Rectal smooth muscle tissue (tissue), 1 donor: Measurements from ENCODE around the gene RPS28.
"Not testable (repeated sequence)": the region's sequence is repeated elsewhere in the genome, so short reads cannot be mapped to it uniquely, and the experiment has no call there.

Source experiments
- H3K27ac ChIP-seq: one replicate; pipeline ENCODE4 v1.7.0; 2013; ENCODE audit warnings: low read depth, low read length, inconsistent platforms
- H3K27me3 ChIP-seq: one replicate; pipeline ENCODE4 v1.7.0; 2013; ENCODE audit warnings: low read length; ENCODE audit not compliant: control insufficient read depth, insufficient read depth
- H3K36me3 ChIP-seq: one replicate; pipeline ENCODE4 v1.7.0; 2013; ENCODE audit warnings: low read length; ENCODE audit not compliant: control insufficient read depth, insufficient read depth
- H3K4me1 ChIP-seq: one replicate; pipeline ENCODE4 v1.7.0; 2013; ENCODE audit warnings: low read length; ENCODE audit not compliant: control insufficient read depth, insufficient read depth
- H3K4me3 ChIP-seq: one replicate; pipeline ENCODE4 v1.7.0; 2013; ENCODE audit warnings: low read length
- H3K9ac ChIP-seq: one replicate; pipeline ENCODE4 v1.7.0; 2013; ENCODE audit warnings: low read length

Gene RPS28

DNA sequence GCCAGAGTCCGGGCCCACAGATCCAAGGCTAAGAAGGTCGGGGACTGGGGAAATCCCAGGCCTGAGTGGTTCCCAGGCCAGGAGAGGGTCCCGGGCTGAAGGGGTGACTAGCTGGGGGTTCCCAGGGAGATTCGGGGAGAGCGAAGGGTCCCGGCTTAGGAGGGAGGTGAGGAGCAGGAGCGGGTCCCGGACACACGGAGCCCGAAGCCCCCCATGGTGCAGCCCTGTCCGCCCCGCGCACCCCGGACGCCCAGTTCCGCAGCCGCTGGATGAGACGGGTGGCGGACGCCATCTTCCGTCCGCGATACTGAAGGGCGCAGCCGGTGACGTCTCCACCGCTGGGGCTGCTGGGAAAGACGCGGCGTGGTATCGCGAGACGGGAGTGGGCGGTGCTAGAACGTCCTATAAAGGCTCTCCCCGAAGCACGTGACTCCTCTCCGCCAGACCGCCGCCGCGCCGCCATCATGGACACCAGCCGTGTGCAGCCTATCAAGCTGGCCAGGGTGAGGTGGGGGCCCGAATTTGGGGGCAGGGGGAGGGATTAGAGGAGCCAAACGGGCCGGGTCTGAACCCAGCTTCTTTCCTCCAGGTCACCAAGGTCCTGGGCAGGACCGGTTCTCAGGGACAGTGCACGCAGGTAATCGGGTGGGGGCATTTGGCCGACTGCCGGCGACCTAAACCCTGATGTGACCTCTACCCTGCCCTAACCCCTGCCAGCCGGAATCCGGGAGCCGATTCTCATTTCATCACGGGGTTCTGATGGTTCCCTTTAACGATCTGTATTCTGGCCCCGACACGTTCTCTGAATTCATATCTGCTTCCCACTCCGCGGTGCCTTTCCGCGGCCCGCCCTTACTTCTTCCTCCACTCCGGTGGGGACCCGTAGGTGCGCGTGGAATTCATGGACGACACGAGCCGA, at the start of gene RPS28, which contains the start of gene NDUFA7:
RPS28 (plus strand) TSS at position 430 of the 919 bp plus-strand sequence; CDS start at position 465, 35 bp downstream.
NDUFA7 (minus strand) TSS at position 309 of the 919 bp plus-strand sequence; CDS start at position 292, 17 bp downstream.
- Histone ChIP-seq H3K27ac (peak within 1 kb of the TSS; percentile 91), H3K27me3 (peaks cover 2% of the 10 kb centered on the region), H3K36me3 (peaks cover 4% of the 10 kb centered on the region), H3K4me1 (peaks cover 10% of the 10 kb centered on the region), H3K4me3 (peak within 1 kb of the TSS; percentile 96), H3K9ac (peak within 1 kb of the TSS; percentile 97)

DNA sequence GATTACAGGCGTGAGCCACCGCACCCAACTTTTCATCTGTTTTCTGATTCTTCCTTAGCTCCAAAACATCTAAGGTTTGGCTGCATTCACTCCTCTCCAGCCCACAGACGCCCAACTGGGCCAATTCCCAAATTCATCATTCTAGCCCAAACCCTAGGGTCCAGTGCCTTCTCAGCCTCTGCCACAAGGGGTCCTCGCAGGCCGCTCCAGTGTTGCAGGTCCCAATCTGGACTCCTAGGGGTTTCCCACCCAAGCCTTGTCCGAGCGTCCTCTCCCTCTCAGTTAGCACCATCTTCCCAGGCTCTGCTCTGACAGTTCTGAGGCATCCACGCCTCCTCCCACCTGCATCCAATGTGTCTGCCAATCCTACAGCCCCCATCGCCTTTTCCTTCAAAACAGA, 44.8 kb upstream of the RPS28 start:
- H3K27me3 ChIP-seq, H3K27ac ChIP-seq, H3K9ac ChIP-seq, H3K36me3 ChIP-seq, H3K4me3 ChIP-seq, H3K4me1 ChIP-seq: not testable (repeated sequence)

DNA sequence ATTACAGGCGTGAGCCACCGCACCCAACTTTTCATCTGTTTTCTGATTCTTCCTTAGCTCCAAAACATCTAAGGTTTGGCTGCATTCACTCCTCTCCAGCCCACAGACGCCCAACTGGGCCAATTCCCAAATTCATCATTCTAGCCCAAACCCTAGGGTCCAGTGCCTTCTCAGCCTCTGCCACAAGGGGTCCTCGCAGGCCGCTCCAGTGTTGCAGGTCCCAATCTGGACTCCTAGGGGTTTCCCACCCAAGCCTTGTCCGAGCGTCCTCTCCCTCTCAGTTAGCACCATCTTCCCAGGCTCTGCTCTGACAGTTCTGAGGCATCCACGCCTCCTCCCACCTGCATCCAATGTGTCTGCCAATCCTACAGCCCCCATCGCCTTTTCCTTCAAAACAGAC, 30.0 kb upstream of the RPS28 start:
- not testable (repeated sequence) for H3K27me3 ChIP-seq, H3K4me3 ChIP-seq, H3K27ac ChIP-seq, H3K4me1 ChIP-seq, H3K9ac ChIP-seq, H3K36me3 ChIP-seq

DNA sequence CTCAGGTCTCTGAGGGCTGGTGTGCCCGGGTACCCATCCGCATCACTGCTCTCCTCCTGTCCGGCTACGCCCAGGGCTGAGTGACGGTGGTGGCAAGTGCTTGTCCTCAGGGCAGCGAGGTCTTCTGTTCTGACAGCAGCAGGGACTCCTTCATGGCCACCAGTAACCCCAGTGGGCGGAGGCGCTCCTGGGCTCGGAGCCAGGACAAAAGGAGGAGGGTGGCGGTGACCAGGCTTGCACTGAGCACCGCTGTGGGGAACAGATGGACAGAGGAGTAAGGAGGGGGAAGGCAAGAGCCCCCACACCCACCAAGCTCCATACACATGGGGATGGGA, 19.0 kb upstream of the RPS28 start:
- Histone ChIP-seq H3K4me1 (peaks cover under 1% of the 10 kb centered on the region), H3K4me3 (no peak overlapping the region), H3K9ac (no peak overlapping the region), H3K27ac (no peak overlapping the region), H3K36me3 (no peaks in the 10 kb centered on the region), H3K27me3 (no peaks in the 10 kb centered on the region)

DNA sequence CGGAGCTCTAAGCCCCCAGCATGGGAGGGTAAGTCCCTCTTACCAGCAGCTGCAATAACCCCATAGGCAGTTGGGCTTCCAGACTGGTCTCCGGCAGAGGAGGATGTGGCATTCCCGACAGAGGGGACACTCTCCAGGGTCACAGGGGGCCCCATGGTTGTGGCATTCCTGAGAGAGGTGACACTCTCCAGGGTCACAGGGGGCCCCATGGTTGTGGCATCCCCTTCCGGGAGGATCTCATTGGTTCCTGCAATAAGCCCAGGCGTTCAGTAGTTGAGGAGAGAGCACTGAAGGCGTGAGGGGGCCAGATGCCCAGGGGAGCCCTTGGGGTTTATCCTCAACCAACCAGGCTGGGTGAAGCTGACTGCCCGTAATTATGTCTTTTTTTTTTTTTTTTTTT, 18.6 kb upstream of the RPS28 start:
- Histone ChIP-seq H3K36me3 (no peaks in the 10 kb centered on the region), H3K4me1 (peaks cover 5% of the 10 kb centered on the region), H3K27me3 (no peaks in the 10 kb centered on the region), H3K4me3 (no peak overlapping the region), H3K27ac (no peak overlapping the region), H3K9ac (no peak overlapping the region)

DNA sequence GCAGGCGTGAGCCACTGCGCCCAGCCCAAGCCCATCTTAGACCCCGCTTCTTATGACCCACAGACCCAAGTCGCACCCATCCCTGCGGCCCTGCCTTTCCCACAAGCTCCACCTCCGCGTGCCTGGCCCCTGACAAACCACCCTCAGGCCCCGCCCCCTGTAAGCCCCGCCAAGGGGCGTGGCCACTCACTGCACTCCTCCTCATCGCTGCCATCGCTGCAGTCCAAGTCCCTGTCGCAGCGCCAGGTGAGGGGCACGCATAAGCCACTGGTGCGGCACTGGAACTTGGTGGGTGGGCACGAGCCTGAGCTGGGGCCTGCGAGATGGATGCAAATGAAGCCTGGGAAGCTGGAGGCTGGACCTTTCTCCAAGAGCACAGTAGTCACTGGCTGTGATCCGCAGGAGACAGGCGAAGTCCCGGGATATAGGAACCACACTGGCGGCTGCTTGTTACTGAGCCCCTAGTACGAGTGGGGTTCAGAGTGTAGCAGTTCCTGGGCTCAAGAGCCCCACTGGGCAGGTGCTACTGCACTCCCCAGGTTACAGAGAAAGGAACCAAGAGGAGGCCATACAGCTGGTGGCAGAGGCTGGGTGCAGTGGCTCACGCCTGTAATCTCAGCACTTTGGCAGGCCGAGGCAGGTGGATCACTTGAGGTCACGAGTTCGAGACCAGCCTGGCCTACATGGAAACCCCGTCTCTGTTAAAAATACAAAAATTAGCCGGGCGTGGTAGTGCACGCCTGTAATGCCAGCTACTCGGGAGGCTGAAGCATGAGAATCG, 16.3 kb upstream of the RPS28 start:
- H3K4me1 ChIP-seq, result peaks cover 12% of the 10 kb centered on the region
- H3K36me3 ChIP-seq, result no peaks in the 10 kb centered on the region
- no peaks in the 10 kb centered on the region for H3K27me3 ChIP-seq
- H3K27ac ChIP-seq, result no peak overlapping the region
- no peak overlapping the region for H3K9ac ChIP-seq
- no peak overlapping the region for H3K4me3 ChIP-seq

DNA sequence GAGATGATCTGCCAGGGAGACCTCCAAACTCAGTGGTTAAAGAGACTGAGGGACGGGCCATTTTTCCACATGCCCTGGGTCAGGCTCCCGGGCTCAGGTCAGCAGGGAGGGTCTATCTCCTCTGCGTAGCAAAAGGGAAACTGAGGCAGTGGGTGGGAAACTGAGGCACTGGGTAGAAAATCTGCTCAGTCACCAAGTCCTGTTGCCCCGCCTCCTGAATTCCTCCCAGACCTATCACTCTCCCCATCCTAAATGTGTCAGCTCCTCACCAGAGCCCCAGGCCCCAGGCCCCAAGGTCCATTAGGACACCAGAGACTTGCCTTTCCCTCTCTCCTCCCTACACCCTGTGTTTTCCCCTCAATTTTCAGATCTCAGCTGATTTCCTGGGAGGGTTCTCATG, 15.5 kb upstream of the RPS28 start:
- no peak overlapping the region for H3K4me3 ChIP-seq
- H3K27ac ChIP-seq, result no peak overlapping the region
- no peak overlapping the region for H3K9ac ChIP-seq

DNA sequence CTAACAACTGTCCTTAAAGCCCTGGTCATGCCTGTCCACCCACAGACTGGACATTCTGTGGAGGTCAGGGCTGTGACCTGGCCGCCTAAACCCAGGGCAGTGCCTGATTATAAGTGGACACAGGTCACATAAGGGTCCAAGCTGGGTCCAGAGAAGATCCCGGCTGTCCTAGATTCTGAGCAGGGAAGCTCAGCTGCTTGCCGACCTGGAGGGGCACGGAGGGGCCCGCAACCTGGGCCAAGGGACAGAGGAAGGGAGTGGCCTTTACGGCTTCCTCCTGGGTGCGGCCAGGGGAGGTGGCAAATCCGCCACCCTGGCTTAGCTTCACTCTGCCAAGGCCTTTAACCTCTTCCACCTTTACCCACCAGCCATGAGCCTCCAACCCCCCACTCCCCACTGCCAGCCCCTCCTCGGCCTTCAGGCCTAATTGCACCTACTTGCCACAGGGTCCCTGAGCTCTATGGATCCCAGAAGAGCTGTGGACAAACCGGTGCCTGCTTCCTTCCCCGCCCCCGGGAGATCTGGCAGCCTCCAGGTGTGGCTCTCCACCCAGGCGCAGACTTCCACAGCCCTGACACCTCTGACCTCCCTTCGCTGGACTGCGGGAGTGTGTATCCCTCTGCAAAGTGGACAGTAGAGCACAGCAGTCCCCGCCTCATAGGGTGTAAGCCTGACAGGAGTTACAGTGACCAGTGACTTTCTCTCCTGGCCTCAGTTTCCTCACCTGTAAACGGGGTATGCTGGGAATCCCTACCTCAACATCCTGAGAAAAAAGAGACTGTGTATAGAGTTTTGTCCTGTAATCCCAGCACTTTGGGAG, 14.9 kb upstream of the RPS28 start:
- Histone ChIP-seq H3K27ac (no peak overlapping the region), H3K27me3 (no peaks in the 10 kb centered on the region), H3K4me3 (peak overlapping the region; percentile 23), H3K4me1 (peaks cover 12% of the 10 kb centered on the region), H3K36me3 (peaks cover 3% of the 10 kb centered on the region), H3K9ac (no peak overlapping the region)

More for the DNA sequence above, 15.5 kb upstream of the RPS28 start:
- no peaks in the 10 kb centered on the region for H3K27me3 ChIP-seq
- peaks cover 3% of the 10 kb centered on the region for H3K36me3 ChIP-seq
- peaks cover 12% of the 10 kb centered on the region for H3K4me1 ChIP-seq

DNA sequence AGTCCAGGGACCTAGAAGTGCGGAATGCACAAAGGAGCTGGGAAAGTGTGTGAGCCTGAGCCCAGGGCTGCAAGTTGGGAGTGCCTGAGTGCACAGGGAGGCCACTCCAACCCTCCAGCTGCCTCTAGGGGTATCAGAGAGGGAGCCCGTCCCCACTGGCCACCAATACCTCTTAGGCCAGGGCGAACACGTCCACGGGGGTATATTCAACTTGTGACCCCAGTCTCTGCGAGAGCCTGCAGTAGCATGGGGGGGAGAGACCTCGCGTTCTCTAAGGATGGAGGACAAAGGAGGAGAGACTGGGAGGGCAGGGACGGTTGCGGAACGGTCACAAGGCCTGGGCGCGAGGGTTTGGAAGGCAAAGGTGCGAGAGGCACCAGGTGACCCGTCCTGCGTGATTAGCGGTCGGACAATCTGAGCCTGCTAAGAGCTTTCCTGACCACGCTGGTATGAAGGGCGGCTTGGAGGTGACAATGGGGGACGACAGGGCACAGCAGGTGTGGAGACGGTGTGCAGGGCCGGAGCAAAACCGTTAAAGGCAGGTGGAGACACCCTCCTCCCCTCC, 13.8 kb upstream of the RPS28 start:
- H3K4me3 ChIP-seq, result peak overlapping the region; percentile 67
- no peaks in the 10 kb centered on the region for H3K27me3 ChIP-seq
- H3K36me3 ChIP-seq, result peaks cover 9% of the 10 kb centered on the region
- no peak overlapping the region for H3K9ac ChIP-seq
- H3K4me1 ChIP-seq, result peaks cover 12% of the 10 kb centered on the region
- no peak overlapping the region for H3K27ac ChIP-seq

DNA sequence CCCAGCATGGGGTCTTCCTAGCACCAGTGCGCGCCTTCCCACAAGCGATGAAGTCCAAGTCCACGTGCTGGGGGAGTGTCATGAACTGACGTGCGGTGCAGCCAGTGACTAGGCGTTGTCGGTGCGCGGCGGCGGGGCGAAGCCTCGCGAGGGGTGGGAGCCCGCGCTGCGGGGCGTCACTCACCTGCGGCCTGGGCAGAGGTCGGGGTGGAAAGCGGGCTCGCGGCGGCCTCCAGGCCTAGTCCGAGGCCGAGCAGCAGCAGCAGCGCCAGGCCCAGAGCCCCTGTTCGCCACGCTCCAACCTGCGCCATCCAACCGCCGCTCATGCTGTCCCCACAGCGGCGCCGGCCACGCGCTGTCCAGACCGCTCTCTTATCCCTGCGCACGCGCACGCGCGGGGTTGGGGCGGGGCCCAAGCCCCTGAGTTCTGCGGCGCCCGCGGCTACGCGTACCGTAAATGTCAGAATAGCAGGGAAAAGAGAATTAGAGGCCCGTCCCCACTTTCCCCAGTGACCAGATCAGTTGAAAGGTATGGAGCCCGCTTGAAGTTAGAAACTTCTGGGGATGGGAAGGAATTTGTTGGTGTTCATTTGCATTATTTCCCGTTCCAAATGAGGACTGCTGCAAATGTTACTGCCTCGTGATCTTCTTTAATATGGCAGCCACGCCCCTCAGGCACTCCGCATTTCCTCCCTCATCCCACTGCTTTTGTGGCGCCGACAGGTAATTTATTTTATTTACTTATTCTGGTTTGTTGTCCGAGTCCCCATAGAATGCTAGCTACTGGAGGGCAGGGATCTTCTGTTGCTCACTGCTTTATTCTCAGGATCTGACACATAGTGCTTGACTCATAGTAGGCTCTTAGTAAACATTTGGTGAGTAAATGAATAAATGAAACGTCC, 13.1 kb upstream of the RPS28 start, which contains the start of gene CD320:
CD320 (minus strand) TSS at position 394 of the 902 bp plus-strand sequence; CDS start at position 326, 68 bp downstream.
- Histone ChIP-seq H3K27ac (no peak within 1 kb of the TSS), H3K27me3 (no peaks in the 10 kb centered on the region), H3K4me1 (peaks cover 12% of the 10 kb centered on the region), H3K4me3 (peak within 1 kb of the TSS; percentile 67), H3K36me3 (peaks cover 9% of the 10 kb centered on the region), H3K9ac (no peak within 1 kb of the TSS)

DNA sequence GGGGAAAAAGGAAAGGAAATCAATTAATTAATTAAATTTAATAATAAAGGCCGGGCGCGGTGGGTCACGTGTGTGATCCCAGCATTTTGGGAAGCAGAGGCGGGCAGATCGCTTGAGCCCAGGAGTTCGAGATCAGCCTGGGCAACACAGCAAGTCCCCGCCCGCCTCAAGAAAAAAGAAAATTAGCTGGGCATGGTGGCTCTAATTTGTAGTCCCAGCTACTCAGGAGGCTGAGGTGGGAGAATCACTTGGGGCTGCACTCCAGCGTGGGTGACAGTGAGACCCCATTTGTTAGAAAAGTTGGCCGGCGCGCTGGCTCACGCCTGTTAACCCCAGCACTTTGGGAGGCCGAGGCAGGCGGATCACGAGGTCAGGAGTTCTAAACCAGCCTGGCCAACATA, 12.4 kb upstream of the RPS28 start:
- H3K36me3 ChIP-seq, result peaks cover 12% of the 10 kb centered on the region
- H3K9ac ChIP-seq, result no peak overlapping the region
- H3K4me3 ChIP-seq, result peak overlapping the region; percentile 67

More for the DNA sequence above, 12.4 kb upstream of the RPS28 start:
- Histone ChIP-seq H3K27ac (no peak overlapping the region), H3K4me1 (peaks cover 12% of the 10 kb centered on the region), H3K27me3 (no peaks in the 10 kb centered on the region)
